WTC11 (cell line): ENCODE results near the gene AGAP3. TPM values are rescaled to one million over a fixed set of nuclear protein-coding genes. Genes with fewer than 3 reads are reported as not detected.

Experiments used
- ATAC-seq: fragments of 200-7000 bp; cut with Tn5 transposase; 2 replicates; pipeline ENCODE4 v1.10.0; 2021; ENCODE audit warnings: mild to moderate bottlenecking, moderate library complexity
- CTCF ChIA-PET: fragments of 300-600 bp; sonication (Branson Sonifier 250); formaldehyde crosslinking; loops from one replicate; lab custom pipeline; 2021; ENCODE audit warnings: antibody characterized with exemption; lab: Charles Lee
- POLR2A ChIA-PET: fragments of 350-600 bp; sonication (Branson Sonifier 250); formaldehyde crosslinking; loops from one replicate; lab custom pipeline; 2021; ENCODE audit warnings: antibody characterized with exemption; lab: Charles Lee
- DNase-seq: peaks from one replicate; pipeline ENCODE4 v3.0.0; 2021; ENCODE audit warnings: low spot score
- H3K27ac Mint-ChIP-seq: 2 replicates; pipeline ENCODE4 v1.8.0; 2021; ENCODE audit warnings: mixed read lengths
- H3K27me3 Mint-ChIP-seq: 2 replicates; pipeline ENCODE4 v1.8.0; 2021; ENCODE audit warnings: low read depth, mild to moderate bottlenecking, moderate library complexity, mixed read lengths
- H3K36me3 Mint-ChIP-seq: 2 replicates; pipeline ENCODE4 v1.8.0; 2021; ENCODE audit warnings: mixed read lengths
- H3K4me1 Mint-ChIP-seq: 2 replicates; pipeline ENCODE4 v1.8.0; 2022; ENCODE audit warnings: mixed read lengths
- H3K4me3 Mint-ChIP-seq: 2 replicates; pipeline ENCODE4 v1.8.0; 2021; ENCODE audit warnings: mild to moderate bottlenecking, moderate library complexity, mixed read lengths
- H3K9me3 Mint-ChIP-seq: 2 replicates; pipeline ENCODE4 v1.8.0; 2021; ENCODE audit warnings: mixed read lengths
- CBFB ChIP-seq: sonication (generic); formaldehyde crosslinking; IDR thresholded peaks from 2 replicates; pipeline ENCODE4 v1.8.1; 2022; ENCODE audit warnings: mild to moderate bottlenecking, low read depth, missing genetic modification reagents
- ETV6 ChIP-seq: sonication (generic); formaldehyde crosslinking; IDR thresholded peaks from 2 replicates; pipeline ENCODE4 v1.8.1; 2022; ENCODE audit warnings: mild to moderate bottlenecking, missing genetic modification reagents
- FOXK1 ChIP-seq: sonication (generic); formaldehyde crosslinking; IDR thresholded peaks from 2 replicates; pipeline ENCODE4 v1.8.0; 2022; ENCODE audit warnings: mild to moderate bottlenecking, moderate library complexity, missing genetic modification reagents
- FOXP1 ChIP-seq: sonication (generic); formaldehyde crosslinking; IDR thresholded peaks from 2 replicates; pipeline ENCODE4 v1.8.0; 2022; ENCODE audit warnings: missing genetic modification reagents, mild to moderate bottlenecking, moderate library complexity, borderline replicate concordance
- HMGXB4 ChIP-seq: sonication (generic); formaldehyde crosslinking; IDR thresholded peaks from 2 replicates; pipeline ENCODE4 v1.8.1; 2023; ENCODE audit warnings: mild to moderate bottlenecking, moderate library complexity, missing genetic modification reagents
- IRF1 ChIP-seq: sonication (generic); formaldehyde crosslinking; IDR thresholded peaks from 2 replicates; pipeline ENCODE4 v1.8.0; 2023; ENCODE audit warnings: missing genetic modification reagents
- MYBL2 ChIP-seq: sonication (generic); formaldehyde crosslinking; IDR thresholded peaks from 2 replicates; pipeline ENCODE4 v1.8.1; 2023; ENCODE audit warnings: mild to moderate bottlenecking, moderate library complexity, missing genetic modification reagents
- NR3C1 ChIP-seq: sonication (generic); formaldehyde crosslinking; conservative IDR thresholded peaks from 2 replicates; pipeline ENCODE4 v1.8.1; 2023; ENCODE audit warnings: low read depth, mild to moderate bottlenecking, missing genetic modification reagents
- PRDM15 ChIP-seq: sonication (generic); formaldehyde crosslinking; IDR thresholded peaks from 2 replicates; pipeline ENCODE4 v1.8.0; 2022; ENCODE audit warnings: missing genetic modification reagents
- RELA ChIP-seq: sonication (generic); formaldehyde crosslinking; IDR thresholded peaks from 2 replicates; pipeline ENCODE4 v1.8.1; 2022; ENCODE audit warnings: missing genetic modification reagents, mild to moderate bottlenecking, borderline replicate concordance
- SOX15 ChIP-seq: fragments of 250-450 bp; sonication (Bioruptor Pico); IDR thresholded peaks from 2 replicates; pipeline ENCODE4 v1.9.0; 2021; ENCODE audit warnings: mild to moderate bottlenecking
- STAT6 ChIP-seq: sonication (generic); formaldehyde crosslinking; conservative IDR thresholded peaks from 2 replicates; pipeline ENCODE4 v1.8.1; 2023; ENCODE audit warnings: mild to moderate bottlenecking, low read depth, missing genetic modification reagents, moderate library complexity
- TCF7 ChIP-seq: sonication (generic); formaldehyde crosslinking; IDR thresholded peaks from 2 replicates; pipeline ENCODE4 v1.8.0; 2022; ENCODE audit warnings: mild to moderate bottlenecking, low read depth, missing genetic modification reagents, moderate library complexity
- TEAD4 ChIP-seq: sonication (generic); formaldehyde crosslinking; IDR thresholded peaks from 2 replicates; pipeline ENCODE4 v1.8.0; 2022; ENCODE audit warnings: mild to moderate bottlenecking, missing genetic modification reagents
- TP53 ChIP-seq: sonication (generic); formaldehyde crosslinking; IDR thresholded peaks from 2 replicates; pipeline ENCODE4 v1.8.1; 2023; ENCODE audit warnings: mild to moderate bottlenecking, missing genetic modification reagents
- USF1 ChIP-seq: sonication (generic); formaldehyde crosslinking; IDR thresholded peaks from 2 replicates; pipeline ENCODE4 v1.8.0; 2022; ENCODE audit warnings: mild to moderate bottlenecking, missing genetic modification reagents
- ZNF121 ChIP-seq: sonication (generic); formaldehyde crosslinking; IDR thresholded peaks from 2 replicates; pipeline ENCODE4 v1.8.0; 2023; ENCODE audit warnings: missing genetic modification reagents
- ZNF138 ChIP-seq: sonication (generic); formaldehyde crosslinking; conservative IDR thresholded peaks from 2 replicates; pipeline ENCODE4 v1.8.1; 2022; ENCODE audit warnings: mild to moderate bottlenecking, moderate library complexity, missing genetic modification reagents
- ZNF263 ChIP-seq: sonication (generic); formaldehyde crosslinking; IDR thresholded peaks from 2 replicates; pipeline ENCODE4 v1.8.1; 2022; ENCODE audit warnings: low read depth, mild to moderate bottlenecking, moderate library complexity, missing genetic modification reagents
- ZNF281 ChIP-seq: sonication (generic); formaldehyde crosslinking; IDR thresholded peaks from 2 replicates; pipeline ENCODE4 v1.8.0; 2023; ENCODE audit warnings: mild to moderate bottlenecking, missing genetic modification reagents
- ZNF317 ChIP-seq: sonication (generic); formaldehyde crosslinking; IDR thresholded peaks from 2 replicates; pipeline ENCODE4 v1.8.1; 2023; ENCODE audit warnings: low read depth, mild to moderate bottlenecking, moderate library complexity, missing genetic modification reagents, borderline replicate concordance
- total RNA-seq: library from RNA; stranded (reverse); gene quantifications from 3 replicates; pipeline ENCODE4 v1.2.3, GENCODE V29; 2021

AGAP3 gene
- total RNA-seq, 1 experiment from 2014 or later = 163 TPM

- TF ChIP-seq IRF1 (no peak), ZNF263 (0 out of 2 replicates have a peak, but pooled peaks have one; percentile 22), FOXP1 (peak; percentile 65; the same call in 1 of the 2 replicates), USF1 (CRISPR knock-in tag) (no peak), HMGXB4 (CRISPR knock-in tag) (peak; percentile 99)
These were observed 81.9 kb downstream of the AGAP3 start (continued) for GRCh38 chr7:151168003-151168786.

GRCh38 chr7:151168787-151169162, 82.5 kb downstream of the AGAP3 start:
- ATAC-seq (no peak), DNase-seq (no peak)
- Mint-ChIP-seq H3K4me1 (peaks cover 13% of the 10 kb centered on the region), H3K9me3 (peaks cover 8% of the 10 kb centered on the region), H3K4me3 (peak overlapping the region; percentile 67), H3K27ac (no peak overlapping the region), H3K36me3 (no peaks in the 10 kb centered on the region), H3K27me3 (peaks cover 58% of the 10 kb centered on the region)
- ChIA-PET CTCF (interaction anchor here (1.0 to 5.8 kb wide), 19 partner anchors 8 to 140 kb away, joined by 3 to 59 read pairs (median 5); partner anchors contain the start of genes ABCB8 and H2BK1), POLR2A (no interaction called here)
- TF ChIP-seq PRDM15 (CRISPR knock-in tag) (no peak), ETV6 (CRISPR knock-in tag) (no peak), ZNF281 (CRISPR knock-in tag) (no peak), ZNF138 (CRISPR knock-in tag) (no peak), TP53 (CRISPR knock-in tag) (no peak), MYBL2 (CRISPR knock-in tag) (no peak), ZNF317 (CRISPR knock-in tag) (no peak), CBFB (CRISPR knock-in tag) (no peak), STAT6 (CRISPR knock-in tag) (no peak), FOXK1 (CRISPR knock-in tag) (no peak), TEAD4 (no peak), RELA (CRISPR knock-in tag) (no peak), ZNF263 (no peak), ZNF121 (CRISPR knock-in tag) (no peak), SOX15 (no peak), TCF7 (CRISPR knock-in tag) (no peak), NR3C1 (CRISPR knock-in tag) (no peak)
